IMR-90 (cell line): Measurements from ENCODE around the gene LRRC73. TPM values are rescaled to one million over a fixed set of nuclear protein-coding genes. Genes with fewer than 3 reads are reported as not detected.

Experiments
- ATAC-seq: fragments of 200-7000 bp; cut with Tn5 transposase; 2 replicates; pipeline ENCODE4 v1.9.1; 2020; ENCODE audit warnings: low read depth, mild to moderate bottlenecking, moderate library complexity
- BruUV-seq: library from RNA; stranded (reverse); fragments of 400-500 nt; replicated peaks from 2 replicates; lab custom pipeline; 2021; lab: Mats Ljungman, UMichigan
- CTCF ChIA-PET: fragments of 300-600 bp; formaldehyde crosslinking; extraction: SDS; loops from one replicate; lab custom pipeline; 2021; ENCODE audit warnings: antibody characterized with exemption; lab: Yijun Ruan, JAX
- POLR2A ChIA-PET: fragments of 300-600 bp; sonication (Branson Sonifier 250); formaldehyde crosslinking; loops from one replicate; lab custom pipeline; 2022; ENCODE audit warnings: antibody characterized with exemption; ENCODE audit not compliant: unreplicated experiment; lab: Charles Lee
- DNase-seq: peaks from one replicate; pipeline ENCODE4 v3.0.0; 2013
- H2AFZ ChIP-seq: replicated peaks from 2 replicates; pipeline ENCODE3; 2013; ENCODE audit warnings: low read length, mild to moderate bottlenecking; ENCODE audit not compliant: poor library complexity
- H2AK5ac ChIP-seq: 2 replicates; pipeline ENCODE4 v1.6.1; 2013; ENCODE audit warnings: low read depth, low read length, inconsistent platforms
- H2AK9ac ChIP-seq: replicated peaks from 2 replicates; pipeline ENCODE3; 2013; ENCODE audit warnings: mild to moderate bottlenecking, low read depth, low read length, moderate library complexity; ENCODE audit not compliant: poor library complexity
- H2BK120ac ChIP-seq: 2 replicates; pipeline ENCODE4 v1.6.1; 2013; ENCODE audit warnings: low read depth, low read length, inconsistent platforms
- H2BK15ac ChIP-seq: 3 replicates; pipeline ENCODE4 v1.6.1; 2013; ENCODE audit warnings: low read depth, low read length, inconsistent platforms
- H2BK20ac ChIP-seq: 2 replicates; pipeline ENCODE4 v1.6.1; 2013; ENCODE audit warnings: low read depth, mild to moderate bottlenecking, inconsistent platforms, low read length, moderate library complexity
- H2BK5ac ChIP-seq: 2 replicates; pipeline ENCODE4 v1.6.1; 2013; ENCODE audit warnings: mild to moderate bottlenecking, low read depth, low read length, inconsistent platforms; ENCODE audit not compliant: poor library complexity, severe bottlenecking
- H3K14ac ChIP-seq: replicated peaks from 2 replicates; pipeline ENCODE4 v1.6.1; 2013; ENCODE audit warnings: low read depth, low read length, inconsistent platforms
- H3K18ac ChIP-seq: 2 replicates; pipeline ENCODE4 v1.6.1; 2013; ENCODE audit warnings: low read depth, low read length, control low read depth
- H3K23ac ChIP-seq: 2 replicates; pipeline ENCODE4 v1.6.1; 2013; ENCODE audit warnings: low read depth, low read length, inconsistent platforms
- H3K27ac ChIP-seq: 2 replicates; pipeline ENCODE4 v1.5.1; 2013; ENCODE audit warnings: mild to moderate bottlenecking, control low read depth, low read length; ENCODE audit not compliant: insufficient read depth
- H3K27me3 ChIP-seq: 2 replicates; pipeline ENCODE4 v1.6.1; 2013; ENCODE audit warnings: low read length; ENCODE audit not compliant: control insufficient read depth, insufficient read depth
- H3K36me3 ChIP-seq: 2 replicates; pipeline ENCODE4 v1.6.1; 2013; ENCODE audit warnings: low read length, mixed read lengths; ENCODE audit not compliant: control insufficient read depth, insufficient read depth
- H3K4ac ChIP-seq: 2 replicates; pipeline ENCODE4 v1.6.1; 2013; ENCODE audit warnings: low read depth, low read length, inconsistent platforms
- H3K4me1 ChIP-seq: 2 replicates; pipeline ENCODE4 v1.6.1; 2013; ENCODE audit warnings: low read length, mixed read lengths; ENCODE audit not compliant: control insufficient read depth, insufficient read depth
- H3K4me2 ChIP-seq: 2 replicates; pipeline ENCODE4 v1.6.1; 2013; ENCODE audit warnings: low read depth, mild to moderate bottlenecking, control low read depth, low read length, moderate library complexity
- H3K4me3 ChIP-seq: 2 replicates; pipeline ENCODE4 v1.5.1; 2013; ENCODE audit warnings: low read depth, mild to moderate bottlenecking, control low read depth, low read length, moderate library complexity; ENCODE audit not compliant: insufficient read depth
- H3K56ac ChIP-seq: 2 replicates; pipeline ENCODE4 v1.6.1; 2013; ENCODE audit warnings: low read length, inconsistent platforms; ENCODE audit not compliant: insufficient read depth; ENCODE audit errors: extremely low read depth
- H3K79me1 ChIP-seq, 2 experiments: 2 replicates each; pipeline ENCODE4 v1.6.1; 2013; ENCODE audit warnings: low read length in 2 of 2, inconsistent platforms in 1 of 2, low read depth in 1 of 2
- H3K9ac ChIP-seq: 2 replicates; pipeline ENCODE4 v1.6.1; 2013; ENCODE audit warnings: low read depth, low read length, control low read depth
- H3K9me1 ChIP-seq: 2 replicates; pipeline ENCODE4 v1.6.1; 2013; ENCODE audit warnings: low read length, inconsistent platforms; ENCODE audit not compliant: insufficient read depth
- H3K9me3 ChIP-seq: 2 replicates; pipeline ENCODE4 v1.6.1; 2013; ENCODE audit warnings: low read length; ENCODE audit not compliant: control insufficient read depth, insufficient read depth
- H4K20me1 ChIP-seq: 2 replicates; pipeline ENCODE4 v1.6.1; 2013; ENCODE audit warnings: low read length, inconsistent platforms; ENCODE audit not compliant: insufficient read depth
- H4K5ac ChIP-seq: 2 replicates; pipeline ENCODE4 v1.6.1; 2013; ENCODE audit warnings: mild to moderate bottlenecking, low read depth, low read length, control low read depth
- H4K8ac ChIP-seq, 2 experiments: 2 replicates each; pipeline ENCODE4 v1.6.1; 2013; ENCODE audit warnings: low read depth in 2 of 2, low read length in 2 of 2, control low read depth in 1 of 2, inconsistent platforms in 1 of 2
- H4K91ac ChIP-seq: 2 replicates; pipeline ENCODE4 v1.6.1; 2013; ENCODE audit warnings: low read depth, low read length, inconsistent platforms; ENCODE audit not compliant: insufficient read depth
- BHLHE40 ChIP-seq: fragments of 150-350 bp; IDR thresholded peaks from 2 replicates; pipeline ENCODE4 v1.6.1; 2016; ENCODE audit warnings: mild to moderate bottlenecking, low read depth, low read length
- CEBPB ChIP-seq: IDR thresholded peaks from 2 replicates; pipeline ENCODE4 v1.6.1; 2012; ENCODE audit warnings: low read depth, low read length, improper control_type of control experiment
- CHD1 ChIP-seq: IDR thresholded peaks from 2 replicates; pipeline ENCODE4 v1.6.1; 2012; ENCODE audit warnings: low read depth, low read length, improper control_type of control experiment
- MAFK ChIP-seq: IDR thresholded peaks from 2 replicates; pipeline ENCODE4 v1.6.1; 2012; ENCODE audit warnings: low read depth, low read length, improper control_type of control experiment
- MAZ ChIP-seq: IDR thresholded peaks from 2 replicates; pipeline ENCODE4 v1.6.1; 2012; ENCODE audit warnings: low read depth, mild to moderate bottlenecking, low read length, improper control_type of control experiment, moderate library complexity, borderline replicate concordance
- MXI1 ChIP-seq: IDR thresholded peaks from 2 replicates; pipeline ENCODE4 v1.6.1; 2012; ENCODE audit warnings: low read depth, mild to moderate bottlenecking, low read length, moderate library complexity, borderline replicate concordance
- NFE2L2 ChIP-seq: fragments of 150-350 bp; IDR thresholded peaks from 2 replicates; pipeline ENCODE4 v1.6.1; 2016; ENCODE audit warnings: low read depth, mild to moderate bottlenecking, low read length
- POLR2A ChIP-seq: IDR thresholded peaks from 2 replicates; pipeline ENCODE4 v1.6.1; 2012; ENCODE audit warnings: mild to moderate bottlenecking, low read depth, low read length
- RCOR1 ChIP-seq: IDR thresholded peaks from 2 replicates; pipeline ENCODE4 v1.6.1; 2012; ENCODE audit warnings: mild to moderate bottlenecking, low read length, improper control_type of control experiment; ENCODE audit not compliant: insufficient replicate concordance
- RFX5 ChIP-seq: IDR thresholded peaks from 2 replicates; pipeline ENCODE4 v1.8.0; 2012; ENCODE audit warnings: low read depth, mild to moderate bottlenecking, low read length, moderate library complexity
- USF2 ChIP-seq: fragments of 150-350 bp; IDR thresholded peaks from 2 replicates; pipeline ENCODE4 v1.6.1; 2017; ENCODE audit warnings: mild to moderate bottlenecking, antibody characterized with exemption, low read length, low read depth
- WGBS, 2 experiments: methylation state at CpG; one replicate each; pipeline versions ENCODE4 v1.1.5 to v1.1.7; 2013; ENCODE audit warnings: missing lambda C conversion rate in 2 of 2; ENCODE audit not compliant: insufficient read length in 1 of 2; ENCODE audit errors: extremely low coverage in 2 of 2; 5-methylcytosine and 5-hydroxymethylcytosine counted together
- dilution Hi-C: fragments of 300-500 bp; cut with HindIII; formaldehyde crosslinking; loops from one replicate; pipeline ENCODE4 v1.14.3; 2018; ENCODE audit warnings: low sequenced_read_pairs; ENCODE audit not compliant: unreplicated experiment
- in situ Hi-C: fragments of 300-500 bp; cut with MboI; formaldehyde crosslinking; loops from 3 replicates; pipeline ENCODE4 v1.14.3; 2019; ENCODE audit warnings: low sequenced_read_pairs, inconsistent platforms, mixed read lengths
- intact Hi-C: fragments of 100-400 bp; cut with micrococcal nuclease; formaldehyde crosslinking; loops from 2 replicates; pipeline ENCODE4 v1.10.0; 2022
- polyA plus RNA-seq, 3 experiments: library from polyadenylated mRNA; depleted of rRNA; stranded (reverse); fragments of >200 nt; gene quantifications; 2 replicates each; pipeline ENCODE4 v1.2.3, GENCODE V29; 2012; ENCODE audit warnings: low replicate concordance in 1 of 3
- total RNA-seq: library from RNA; depleted of rRNA; stranded (reverse); fragments of >200 nt; gene quantifications from 2 replicates; pipeline ENCODE4 v1.2.3, GENCODE V29; 2012
- TF ChIP-seq, protein P1 (sequence below): fragments of 150-350 bp; IDR thresholded peaks from 2 replicates; pipeline ENCODE4 v1.6.1; 2016; ENCODE audit warnings: low read depth, mild to moderate bottlenecking, low read length, moderate library complexity, borderline replicate concordance

LRRC73 gene
- total and polyA plus RNA-seq, 2 of the 4 experiments (the other 2 are of a cell fraction) = under 0.01 to 0.31 TPM

GRCh38 chr6:43515808-43516207 lies 5.7 kb upstream of the LRRC73 start:
- Histone ChIP-seq H2BK15ac (no peak overlapping the region), H3K4me1 (peaks cover 9% of the 10 kb centered on the region), H3K27ac (peak overlapping the region; percentile 39; the same call in 1 of the 2 replicates), H3K27me3 (no peaks in the 10 kb centered on the region), H2BK20ac (no peak overlapping the region), H3K4me2 (peak overlapping the region; percentile 72), H2AK5ac (peak overlapping the region; percentile 85), H3K4ac (peak overlapping the region; percentile 86), H3K14ac (peak overlapping the region; percentile 76), H4K91ac (peak overlapping the region; percentile 65), H2AK9ac (peak overlapping the region; percentile 99), H3K79me1 (peaks cover 29 to 56% of the 10 kb centered on the region in 2 experiments), H4K8ac (peak overlapping the region; percentile 70 to 90; a peak in 3 of 4 replicates), H3K56ac (peak overlapping the region; percentile 81), H2BK5ac (no peak overlapping the region), H4K20me1 (peaks cover 5% of the 10 kb centered on the region; the same call in 1 of the 2 replicates), H2BK120ac (no peak overlapping the region), H3K9ac (peak overlapping the region; percentile 90), H3K36me3 (peaks cover 52% of the 10 kb centered on the region), H3K9me1 (0 out of 2 replicates have a peak, but pooled peaks cover 9% of the 10 kb centered on the region), H3K9me3 (no peaks in the 10 kb centered on the region), H3K4me3 (peak overlapping the region; percentile 80), H3K23ac (peak overlapping the region; percentile 66), H2AFZ (no peak overlapping the region), H3K18ac (no peak overlapping the region), H4K5ac (peak overlapping the region; percentile 9; the same call in 1 of the 2 replicates)
- DNase-seq = no peak
- BruUV-seq = no TSS peak
- intact Hi-C loops = no loop called here
- 93% methylated on average over 7 of the region's 9 CpGs; no CpG with 5 or more reads in 1 of the 2 experiments for WGBS, 2 experiments
- POLR2A ChIA-PET = no interaction called here
- dilution Hi-C loops = no loop called here
- TF ChIP-seq CHD1 (no peak), RFX5 (no peak), USF2 (no peak), BHLHE40 (no peak), NFE2L2 (no peak), POLR2A (no peak), RCOR1 (no peak), MXI1 (no peak), CEBPB (no peak), MAZ (no peak), MAFK (no peak)
- TF ChIP-seq, protein P1, sequence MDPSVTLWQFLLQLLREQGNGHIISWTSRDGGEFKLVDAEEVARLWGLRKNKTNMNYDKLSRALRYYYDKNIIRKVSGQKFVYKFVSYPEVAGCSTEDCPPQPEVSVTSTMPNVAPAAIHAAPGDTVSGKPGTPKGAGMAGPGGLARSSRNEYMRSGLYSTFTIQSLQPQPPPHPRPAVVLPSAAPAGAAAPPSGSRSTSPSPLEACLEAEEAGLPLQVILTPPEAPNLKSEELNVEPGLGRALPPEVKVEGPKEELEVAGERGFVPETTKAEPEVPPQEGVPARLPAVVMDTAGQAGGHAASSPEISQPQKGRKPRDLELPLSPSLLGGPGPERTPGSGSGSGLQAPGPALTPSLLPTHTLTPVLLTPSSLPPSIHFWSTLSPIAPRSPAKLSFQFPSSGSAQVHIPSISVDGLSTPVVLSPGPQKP = no peak
- in situ Hi-C loops = no loop called here
- no peak for ATAC-seq
- CTCF ChIA-PET = no interaction called here
